Measurements from ENCODE around the gene IL17REL. TPM values are rescaled to one million over a fixed set of nuclear protein-coding genes. Genes with fewer than 3 reads are reported as not detected.

The IL17REL gene
- total RNA-seq, 1 donor from 2014 or later: not detected

GRCh38 chr22:50041361-50042065 lies 28.9 kb upstream of the IL17REL start:
- no peaks in the 10 kb centered on the region for H3K36me3 Mint-ChIP-seq (ENCODE audit: low read depth, unreplicated experiment)
- TF ChIP-seq EZH2 (IDR thresholded peaks at IDR 0.05; ENCODE audit: insufficient read depth, low read length) (no peak), CTCF (IDR thresholded peaks at IDR 0.05; ENCODE audit: insufficient read depth, low read depth, low read length) (no peak)
- Histone ChIP-seq H3K4me2 (ENCODE audit: low read length) (no peak overlapping the region), H4K20me1 (ENCODE audit: insufficient read depth, low read length) (no peaks in the 10 kb centered on the region), H3K27me3 (ENCODE audit: insufficient read depth, low read length) (no peaks in the 10 kb centered on the region), H3K4me1 (ENCODE audit: insufficient read depth, low read length) (no peaks in the 10 kb centered on the region), H3K4me3 (ENCODE audit: insufficient read depth, low read depth, low read length) (no peak overlapping the region), H3K27ac (ENCODE audit: low read depth, low read length) (no peak overlapping the region), H3K36me3 (ENCODE audit: insufficient read depth, low read length) (no peaks in the 10 kb centered on the region), H2AFZ (ENCODE audit: low read depth, low read length) (no peak overlapping the region), H3K9ac (ENCODE audit: low read length) (no peak overlapping the region), H3K9me3 (ENCODE audit: insufficient read depth, low read depth, low read length) (peaks cover 7% of the 10 kb centered on the region), H3K79me2 (ENCODE audit: insufficient read depth, low read length) (no peaks in the 10 kb centered on the region)
- DNase-seq (ENCODE audit: low read depth) (no peak), FAIRE-seq (no peak)
- peaks cover 24% of the 10 kb centered on the region for H3K9me3 Mint-ChIP-seq (ENCODE audit: unreplicated experiment)
- no peak overlapping the region for H3K27ac Mint-ChIP-seq (ENCODE audit: unreplicated experiment)
- H3K27me3 Mint-ChIP-seq (ENCODE audit: low read depth, unreplicated experiment): peaks cover 20% of the 10 kb centered on the region
- no peaks in the 10 kb centered on the region for H3K4me1 Mint-ChIP-seq (ENCODE audit: low read depth, unreplicated experiment)
- H3K4me3 Mint-ChIP-seq (ENCODE audit: unreplicated experiment): no peak overlapping the region

- no peak overlapping the region for H3K4me2 ChIP-seq (ENCODE audit: low read length)
- Mint-ChIP-seq H3K4me1 (ENCODE audit: low read depth, unreplicated experiment) (no peaks in the 10 kb centered on the region), H3K36me3 (ENCODE audit: low read depth, unreplicated experiment) (no peaks in the 10 kb centered on the region), H3K27me3 (ENCODE audit: low read depth, unreplicated experiment) (peaks cover 20% of the 10 kb centered on the region), H3K9me3 (ENCODE audit: unreplicated experiment) (peaks cover 24% of the 10 kb centered on the region), H3K4me3 (ENCODE audit: unreplicated experiment) (no peak overlapping the region), H3K27ac (ENCODE audit: unreplicated experiment) (no peak overlapping the region)
- H3K27ac ChIP-seq (ENCODE audit: low read depth, low read length): no peak overlapping the region
- H3K4me3 ChIP-seq (ENCODE audit: insufficient read depth, low read depth, low read length): no peak overlapping the region
- no peaks in the 10 kb centered on the region for H3K36me3 ChIP-seq (ENCODE audit: insufficient read depth, low read length)
- FAIRE-seq (no peak), DNase-seq (ENCODE audit: low read depth) (no peak)
- no peak overlapping the region for H3K9ac ChIP-seq (ENCODE audit: low read length)
- H3K79me2 ChIP-seq (ENCODE audit: insufficient read depth, low read length): no peaks in the 10 kb centered on the region
- no peak for TF ChIP-seq EZH2 (IDR thresholded peaks at IDR 0.05; ENCODE audit: insufficient read depth, low read length)
- no peak for TF ChIP-seq CTCF (IDR thresholded peaks at IDR 0.05; ENCODE audit: insufficient read depth, low read depth, low read length)
- no peaks in the 10 kb centered on the region for H3K27me3 ChIP-seq (ENCODE audit: insufficient read depth, low read length)
- H2AFZ ChIP-seq (ENCODE audit: low read depth, low read length): no peak overlapping the region
- peaks cover 7% of the 10 kb centered on the region for H3K9me3 ChIP-seq (ENCODE audit: insufficient read depth, low read depth, low read length)
- H3K4me1 ChIP-seq (ENCODE audit: insufficient read depth, low read length): no peaks in the 10 kb centered on the region
- H4K20me1 ChIP-seq (ENCODE audit: insufficient read depth, low read length): no peaks in the 10 kb centered on the region
These were observed 28.2 kb upstream of the IL17REL start for GRCh38 chr22:50040717-50041116.
